NCI-H526 (cell line): ENCODE measurements around the gene MYO7B.
A peak's percentile ranks its signal among the peaks of the same experiment; 100 is the strongest.

Experiments
- DNase-seq, 2 experiments: peaks; one replicate each; lab custom pipeline; 2025; lab: John Stamatoyannopoulos, UW

Gene MYO7B

GRCh38 chr2:127588241-127588640 is 52.8 kb downstream of the MYO7B start:
- no peak for DNase-seq

- no peak for DNase-seq
Observed at GRCh38 chr2:127589358-127589757, 53.9 kb downstream of the MYO7B start.

- DNase-seq, result no peak
Observed at GRCh38 chr2:127589841-127590240, 54.4 kb downstream of the MYO7B start.

GRCh38 chr2:127590386-127591190 is 55.1 kb downstream of the MYO7B start:
- no peak for DNase-seq

- DNase-seq, result peak; percentile 34 to 77
Observed at GRCh38 chr2:127591221-127591923, 55.9 kb downstream of the MYO7B start.

GRCh38 chr2:127592761-127593227 is 57.3 kb downstream of the MYO7B start:
- no peak for DNase-seq

- no peak for DNase-seq
Observed at GRCh38 chr2:127593228-127594115, 58.0 kb downstream of the MYO7B start.

- DNase-seq, result no peak
Observed at GRCh38 chr2:127594116-127594591, 58.7 kb downstream of the MYO7B start.

- no peak for DNase-seq
Observed at GRCh38 chr2:127596311-127597045, 61.0 kb downstream of the MYO7B start.

GRCh38 chr2:127597046-127597983 is 61.8 kb downstream of the MYO7B start:
- no peak for DNase-seq

GRCh38 chr2:127597984-127598380 is 62.5 kb downstream of the MYO7B start:
- DNase-seq, result no peak

- no peak for DNase-seq
Observed at GRCh38 chr2:127598711-127599110, 63.2 kb downstream of the MYO7B start.

- no peak for DNase-seq
Observed at GRCh38 chr2:127599211-127599610, 63.7 kb downstream of the MYO7B start.

GRCh38 chr2:127604986-127605385 is 69.5 kb downstream of the MYO7B start:
- DNase-seq, result no peak

GRCh38 chr2:127605691-127606263 is 70.3 kb downstream of the MYO7B start:
- no peak for DNase-seq

- DNase-seq, result no peak
Observed at GRCh38 chr2:127606625-127607398, 71.3 kb downstream of the MYO7B start.

GRCh38 chr2:127607399-127607908 is 72.0 kb downstream of the MYO7B start:
- no peak for DNase-seq

- DNase-seq, result no peak
Observed at GRCh38 chr2:127608061-127609030, 72.9 kb downstream of the MYO7B start.
